Natural killer cell (primary cell): ENCODE measurements around the gene ALAS1. TPM values are rescaled to one million over a fixed set of nuclear protein-coding genes. Genes with fewer than 3 reads are reported as not detected.
A peak's percentile ranks its signal among the peaks of the same experiment; 100 is the strongest.

Experiments
- ATAC-seq, 3 donors: fragments of 150-1000 bp in 2 of 3; fragments of 200-7000 bp in 1 of 3; cut with Tn5 transposase; 1 replicate in 1 of 3; 2 replicates in 2 of 3; pipeline ENCODE4 v1.10.0; 2021; ENCODE audit warnings: mild to moderate bottlenecking in 2 of 3, moderate library complexity in 2 of 3
- DNase-seq, 2 donors: peaks; one replicate each; pipeline versions ENCODE4 v3.0.0 to v3.0.0-alpha.2; 2013 to 2021; ENCODE audit warnings: mixed read lengths in 1 of 2
- H3K27ac ChIP-seq: one replicate; pipeline ENCODE4 v1.5.1; 2013; ENCODE audit warnings: mild to moderate bottlenecking, low read length
- H3K27me3 ChIP-seq: one replicate; pipeline ENCODE4 v1.6.1; 2013; ENCODE audit warnings: low read length; ENCODE audit not compliant: control insufficient read depth, insufficient read depth
- H3K36me3 ChIP-seq: one replicate; pipeline ENCODE4 v1.6.1; 2013; ENCODE audit warnings: low read length; ENCODE audit not compliant: control insufficient read depth, insufficient read depth
- H3K4me1 ChIP-seq: one replicate; pipeline ENCODE4 v1.6.1; 2013; ENCODE audit warnings: low read length; ENCODE audit not compliant: control insufficient read depth, insufficient read depth
- H3K4me3 ChIP-seq: one replicate; pipeline ENCODE4 v1.5.1; 2013; ENCODE audit warnings: low read length
- H3K9me3 ChIP-seq: one replicate; pipeline ENCODE4 v1.6.1; 2013; ENCODE audit warnings: low read length; ENCODE audit not compliant: control insufficient read depth, insufficient read depth
- H3K27ac Mint-ChIP-seq, 2 donors: one replicate each; pipeline ENCODE4 v1.8.0; 2022; ENCODE audit warnings: mild to moderate bottlenecking in 2 of 2, mixed read lengths in 2 of 2, moderate library complexity in 1 of 2
- H3K27me3 Mint-ChIP-seq, 2 donors: one replicate each; pipeline ENCODE4 v1.8.0; 2022; ENCODE audit warnings: low read depth in 2 of 2, mixed read lengths in 2 of 2
- H3K36me3 Mint-ChIP-seq: one replicate; pipeline ENCODE4 v1.8.0; 2022; ENCODE audit warnings: mixed read lengths
- H3K4me1 Mint-ChIP-seq, 2 donors: one replicate each; pipeline ENCODE4 v1.8.0; 2022; ENCODE audit warnings: mixed read lengths in 2 of 2
- H3K4me3 Mint-ChIP-seq: one replicate; pipeline ENCODE4 v1.8.0; 2022; ENCODE audit warnings: mild to moderate bottlenecking, moderate library complexity, mixed read lengths
- H3K9me3 Mint-ChIP-seq, 2 donors: one replicate each; pipeline ENCODE4 v1.8.0; 2022; ENCODE audit warnings: mixed read lengths in 2 of 2
- whole genome bisulfite sequencing: methylation state at CpG from one replicate; pipeline ENCODE4 v1.1.7; 2013; ENCODE audit warnings: missing lambda C conversion rate; ENCODE audit not compliant: insufficient coverage; 5-methylcytosine and 5-hydroxymethylcytosine counted together
- intact Hi-C: fragments of 100-400 bp; cut with micrococcal nuclease; formaldehyde crosslinking; loops from one replicate; pipeline ENCODE4 v1.14.2; 2022
- total RNA-seq, 4 donors: library from RNA; stranded (reverse); fragments of 120-200 nt in 1 of 4; gene quantifications; one replicate each; pipeline versions ENCODE4 v1.2.3 to v1.2.4, GENCODE V29; 2013 to 2022
- TF ChIP-seq, protein P1 (sequence below): fragments of 200-600 bp; IDR thresholded peaks from one replicate; pipeline ENCODE4 v1.8.0; 2022; ENCODE audit warnings: antibody characterized with exemption

Gene ALAS1
- total RNA-seq, 3 donors from 2014 or later (not counting 1 experiment from before 2014, with no cell fraction given) = 17.0 to 34.5 (median 33.4) TPM

- TF ChIP-seq, protein P1, sequence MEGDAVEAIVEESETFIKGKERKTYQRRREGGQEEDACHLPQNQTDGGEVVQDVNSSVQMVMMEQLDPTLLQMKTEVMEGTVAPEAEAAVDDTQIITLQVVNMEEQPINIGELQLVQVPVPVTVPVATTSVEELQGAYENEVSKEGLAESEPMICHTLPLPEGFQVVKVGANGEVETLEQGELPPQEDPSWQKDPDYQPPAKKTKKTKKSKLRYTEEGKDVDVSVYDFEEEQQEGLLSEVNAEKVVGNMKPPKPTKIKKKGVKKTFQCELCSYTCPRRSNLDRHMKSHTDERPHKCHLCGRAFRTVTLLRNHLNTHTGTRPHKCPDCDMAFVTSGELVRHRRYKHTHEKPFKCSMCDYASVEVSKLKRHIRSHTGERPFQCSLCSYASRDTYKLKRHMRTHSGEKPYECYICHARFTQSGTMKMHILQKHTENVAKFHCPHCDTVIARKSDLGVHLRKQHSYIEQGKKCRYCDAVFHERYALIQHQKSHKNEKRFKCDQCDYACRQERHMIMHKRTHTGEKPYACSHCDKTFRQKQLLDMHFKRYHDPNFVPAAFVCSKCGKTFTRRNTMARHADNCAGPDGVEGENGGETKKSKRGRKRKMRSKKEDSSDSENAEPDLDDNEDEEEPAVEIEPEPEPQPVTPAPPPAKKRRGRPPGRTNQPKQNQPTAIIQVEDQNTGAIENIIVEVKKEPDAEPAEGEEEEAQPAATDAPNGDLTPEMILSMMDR = no peak
- H3K27ac Mint-ChIP-seq = peak overlapping the region; percentile 96 to 98
- peaks cover 6% of the 10 kb centered on the region for H3K36me3 ChIP-seq
- no peaks in the 10 kb centered on the region for H3K36me3 Mint-ChIP-seq
- no peaks in the 10 kb centered on the region for H3K9me3 Mint-ChIP-seq
- no peak overlapping the region for H3K27ac ChIP-seq
- intact Hi-C loops = no loop called here
- DNase-seq = no peak
- WGBS = 96% methylated on average over 3 of the region's 3 CpGs
- no peaks in the 10 kb centered on the region for H3K27me3 Mint-ChIP-seq
- H3K4me1 ChIP-seq = peaks cover 31% of the 10 kb centered on the region
- H3K4me3 Mint-ChIP-seq = peak overlapping the region; percentile 95
- no peak for ATAC-seq
- no peak overlapping the region for H3K4me3 ChIP-seq
- H3K4me1 Mint-ChIP-seq = peaks cover 21 to 40% of the 10 kb centered on the region in 2 donors
- no peaks in the 10 kb centered on the region for H3K27me3 ChIP-seq
- no peaks in the 10 kb centered on the region for H3K9me3 ChIP-seq
Measured at GRCh38 chr3:52196977-52197376, 983 bp upstream of the ALAS1 start.

DNA sequence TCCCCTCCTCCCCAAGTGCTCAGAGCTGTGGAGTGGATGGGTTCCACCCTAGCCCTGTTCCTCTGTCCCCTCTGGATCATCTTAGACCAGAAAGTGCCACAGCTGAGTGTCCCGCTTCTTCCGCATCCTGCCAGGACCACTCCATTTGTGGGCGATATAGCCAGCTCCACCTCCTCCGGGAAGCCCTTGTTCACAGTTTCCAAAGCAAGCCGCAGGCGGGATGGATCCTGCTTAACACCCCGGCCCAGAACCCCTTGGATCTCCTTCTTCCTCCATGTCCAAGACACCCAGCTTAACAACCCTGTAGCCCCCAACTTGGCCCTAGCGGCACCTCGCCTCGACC lies 490 bp upstream of the ALAS1 start:
- intact Hi-C loops = no loop called here

GRCh38 chr3:52198643-52199608 lies 966 bp downstream of the ALAS1 start:
- no peak for DNase-seq
- TF ChIP-seq, protein P1 = no peak
- Mint-ChIP-seq H3K4me1 (peaks cover 21 to 40% of the 10 kb centered on the region in 2 donors), H3K4me3 (peak overlapping the region; percentile 95), H3K27me3 (no peaks in the 10 kb centered on the region), H3K27ac (peak overlapping the region; percentile 96 to 98), H3K9me3 (no peaks in the 10 kb centered on the region), H3K36me3 (peaks cover 7% of the 10 kb centered on the region)
- Histone ChIP-seq H3K27me3 (no peaks in the 10 kb centered on the region), H3K9me3 (no peaks in the 10 kb centered on the region), H3K4me1 (peaks cover 35% of the 10 kb centered on the region), H3K4me3 (peak overlapping the region; percentile 93), H3K36me3 (peaks cover 24% of the 10 kb centered on the region), H3K27ac (peak overlapping the region; percentile 76)
- intact Hi-C loops = loop anchor here (1.0 kb wide), 1 partner anchor 45 kb away; the partner anchor contains the start of gene POC1A
- ATAC-seq = no peak
- WGBS = 50% methylated on average over 12 of the region's 14 CpGs

More for the DNA sequence above, 490 bp upstream of the ALAS1 start:
- DNase-seq (no peak), ATAC-seq (no peak)
- Histone ChIP-seq H3K4me1 (peaks cover 34% of the 10 kb centered on the region), H3K9me3 (no peaks in the 10 kb centered on the region), H3K36me3 (peaks cover 10% of the 10 kb centered on the region), H3K4me3 (peak overlapping the region; percentile 93), H3K27me3 (no peaks in the 10 kb centered on the region), H3K27ac (peak overlapping the region; percentile 76)
- Mint-ChIP-seq H3K27me3 (no peaks in the 10 kb centered on the region), H3K27ac (peak overlapping the region; percentile 96 to 98), H3K36me3 (no peaks in the 10 kb centered on the region), H3K4me1 (peaks cover 21 to 40% of the 10 kb centered on the region in 2 donors), H3K9me3 (no peaks in the 10 kb centered on the region), H3K4me3 (peak overlapping the region; percentile 95)
- WGBS = 46% methylated on average over 10 of the region's 10 CpGs
- TF ChIP-seq, protein P1 = no peak
